HG03095 (cell line): ENCODE results near the gene MCF2L.

ENCODE experiments used
- ATAC-seq: cut with Tn5 transposase; IDR thresholded peaks from one replicate; pipeline ENCODE4 v1.9.1; 2021; ENCODE audit warnings: moderate library complexity; ENCODE audit not compliant: unreplicated experiment

The MCF2L gene

DNA sequence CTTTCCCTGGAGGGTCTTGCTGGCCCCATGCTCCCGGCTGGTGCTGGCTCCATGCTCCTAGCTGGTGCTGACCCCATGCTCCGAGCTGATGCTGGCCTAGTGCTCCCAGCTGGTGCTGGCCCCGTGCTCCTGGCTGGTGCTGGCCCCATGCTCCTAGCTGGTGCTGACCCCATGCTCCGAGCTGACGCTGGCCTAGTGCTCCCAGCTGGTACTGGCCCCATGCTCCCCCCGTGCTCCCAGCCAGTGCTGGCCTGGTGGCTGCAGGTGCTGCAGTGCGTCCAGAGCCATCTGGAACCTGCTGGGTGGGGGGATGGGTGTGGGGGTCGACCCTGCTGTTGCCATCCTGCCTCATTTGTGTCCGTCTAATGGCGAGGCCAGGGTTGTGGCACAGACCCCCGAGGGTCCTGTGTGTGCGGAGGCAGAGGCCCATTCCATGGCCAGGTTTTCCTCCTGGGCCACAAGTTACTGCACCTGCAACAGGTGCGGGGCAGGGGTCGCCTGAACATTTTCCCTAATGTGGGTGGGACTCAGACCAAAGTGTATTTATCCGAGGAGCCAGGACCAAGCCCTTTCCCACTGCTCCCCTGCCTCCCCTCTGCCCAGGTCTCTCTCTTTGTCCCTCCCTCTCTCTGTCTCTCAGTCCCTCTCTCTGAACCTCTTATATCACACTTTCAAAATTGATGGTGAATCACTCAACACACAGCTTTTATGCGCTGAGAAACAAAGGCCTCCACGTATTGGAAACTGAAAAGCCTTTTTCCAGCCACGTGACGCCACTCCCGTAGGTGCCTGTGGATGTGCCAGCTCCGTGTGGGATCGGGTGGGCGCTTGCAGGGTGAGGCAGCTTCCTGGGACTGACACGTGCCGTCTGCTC lies 45.1 kb downstream of the MCF2L start:
- ATAC-seq, result no peak

DNA sequence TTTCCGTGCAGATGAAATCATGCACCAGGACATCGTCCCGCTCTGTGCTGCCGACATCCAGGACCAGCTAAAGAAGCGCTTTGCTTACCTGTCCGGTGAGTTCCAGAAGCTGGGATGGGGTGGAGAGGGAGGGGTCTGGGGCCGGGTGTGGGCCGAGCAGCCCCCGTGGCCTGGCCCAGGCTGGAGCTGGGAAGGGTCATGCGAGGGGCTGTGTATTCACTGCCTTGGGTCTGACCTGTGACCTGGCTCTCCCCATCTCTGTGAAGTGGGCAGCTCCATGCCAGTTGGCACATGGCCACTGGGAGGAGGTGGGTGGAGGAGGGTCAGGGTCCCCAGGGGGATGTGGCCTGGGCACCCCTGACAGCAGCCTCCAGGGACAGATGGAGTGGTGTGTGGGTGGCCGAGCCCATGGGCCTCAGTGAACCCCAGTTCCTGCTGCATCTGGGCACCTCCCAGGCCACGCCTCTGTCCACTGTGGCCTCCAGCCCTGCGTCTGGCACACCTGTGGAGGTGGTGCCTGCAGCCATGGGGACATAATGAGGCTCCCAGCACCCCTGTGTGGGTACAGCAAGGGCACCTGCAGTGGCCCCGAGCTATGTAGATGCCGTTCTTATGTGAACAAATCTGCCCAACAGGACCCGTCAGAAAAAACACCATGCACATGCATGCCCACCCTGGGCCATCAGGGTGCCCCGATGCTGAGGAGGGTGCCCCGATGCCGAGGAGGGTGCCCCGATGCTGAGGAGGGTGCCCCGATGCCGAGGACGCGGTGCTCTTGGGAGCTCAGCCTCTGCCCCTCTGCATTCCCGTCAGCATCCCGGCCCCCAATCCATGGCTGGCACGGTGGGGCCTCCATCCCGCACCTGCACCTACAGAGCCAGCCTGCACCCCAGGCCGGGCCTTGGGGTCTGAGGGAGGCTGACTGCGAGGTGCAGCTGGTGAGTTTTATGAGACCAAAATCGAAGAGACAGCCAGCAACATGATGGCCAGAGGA lies 46.0 kb downstream of the MCF2L start:
- ATAC-seq, result no peak

- ATAC-seq, result no peak
Observed at GRCh38 chr13:113015826-113016525, 47.0 kb downstream of the MCF2L start.

DNA sequence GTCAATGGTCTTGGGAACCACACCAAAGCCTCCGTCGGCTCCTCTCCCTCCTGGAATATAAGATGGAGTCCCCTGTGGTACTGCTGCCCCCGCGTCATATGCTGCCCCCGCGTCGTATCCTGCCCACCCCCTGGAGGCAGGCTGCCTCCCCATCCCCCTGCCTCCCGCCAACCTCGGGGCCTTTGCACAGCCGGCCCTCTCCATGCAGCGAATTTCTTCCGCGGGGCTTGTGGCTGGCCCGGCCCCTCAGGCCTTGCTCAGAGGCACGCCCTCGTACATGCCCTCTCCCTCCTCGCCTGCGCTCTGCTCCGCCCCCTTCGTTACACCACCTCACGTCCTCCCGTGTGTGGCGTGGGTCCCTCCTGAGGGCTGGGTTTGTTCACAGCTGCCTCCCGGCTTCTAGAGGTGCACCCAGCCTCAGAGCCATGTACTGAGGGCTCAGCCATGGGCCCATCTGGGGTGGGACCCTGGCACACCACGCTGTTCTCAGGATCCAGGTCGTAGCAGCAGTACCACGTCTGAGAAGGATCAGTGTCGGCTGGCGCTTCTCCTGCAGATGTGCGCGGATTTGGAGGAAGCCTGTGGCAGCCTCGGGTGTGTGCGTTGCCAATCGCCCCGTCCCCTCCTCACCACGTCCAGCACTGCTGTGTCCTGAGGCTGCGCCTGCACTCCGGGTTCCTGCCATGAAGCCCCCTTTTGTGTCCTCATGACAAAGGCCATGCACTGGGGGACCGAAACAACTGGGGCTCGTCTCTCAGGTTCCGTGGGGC lies 47.7 kb downstream of the MCF2L start:
- ATAC-seq, result no peak

- no peak for ATAC-seq
Observed at GRCh38 chr13:113017506-113018215, 48.6 kb downstream of the MCF2L start.

- no peak for ATAC-seq
Observed at GRCh38 chr13:113018676-113019465, 49.9 kb downstream of the MCF2L start.

DNA sequence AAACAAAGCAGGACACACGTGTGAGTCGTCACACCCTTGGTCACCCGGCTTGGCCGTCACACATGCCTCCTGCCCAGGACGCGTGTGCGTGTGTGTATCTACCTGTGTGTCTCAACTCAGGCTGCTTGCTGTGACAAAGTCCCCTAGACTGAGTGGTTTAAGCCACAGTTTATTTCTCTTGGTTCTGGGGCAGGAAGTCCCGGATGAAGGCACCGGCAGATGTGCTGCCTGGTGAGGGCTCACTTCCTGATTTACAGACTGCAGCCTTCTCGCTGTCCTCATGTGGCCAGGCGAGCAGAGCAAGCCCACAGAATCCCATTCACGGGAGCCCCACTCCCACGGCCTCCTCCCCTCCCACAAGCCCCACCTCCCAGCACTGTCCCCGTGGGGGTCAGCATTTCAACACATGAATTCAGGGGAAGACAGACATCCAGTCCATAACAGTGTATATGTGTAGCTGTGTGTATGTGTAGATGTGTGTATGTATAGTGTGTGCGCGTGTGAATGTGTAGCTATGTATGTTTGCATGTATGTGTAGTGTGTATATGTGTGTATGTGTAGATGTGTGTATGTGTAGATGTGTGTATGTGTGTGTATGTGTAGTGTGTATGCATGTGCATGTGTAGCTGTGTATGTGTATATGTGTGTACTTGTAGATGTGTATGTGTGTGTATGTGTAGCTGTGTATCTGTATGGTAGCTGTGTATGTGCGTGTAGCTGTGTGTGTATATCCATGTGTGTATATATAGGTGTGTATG lies 51.5 kb downstream of the MCF2L start:
- ATAC-seq, result no peak

DNA sequence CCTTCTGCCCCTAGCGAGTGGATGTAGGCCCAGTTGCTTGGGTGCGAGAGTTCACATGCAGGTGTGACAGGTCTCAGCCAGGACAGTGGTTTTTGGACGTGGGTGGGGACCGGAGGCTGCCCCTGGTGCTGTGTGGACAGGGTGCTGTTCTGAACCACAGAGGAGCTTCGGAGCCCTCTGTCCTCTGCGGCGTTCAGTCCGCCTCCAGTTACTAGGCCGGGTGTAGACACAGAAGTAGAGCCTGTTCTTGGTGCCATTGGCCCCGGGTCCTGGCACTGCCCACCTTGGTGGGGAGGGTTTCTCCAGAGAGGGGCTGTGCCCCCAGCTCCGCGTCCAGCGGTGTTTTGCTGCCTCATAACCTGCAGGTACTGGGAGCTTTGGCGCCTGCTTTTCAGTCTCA lies 52.4 kb downstream of the MCF2L start:
- ATAC-seq, result no peak

DNA sequence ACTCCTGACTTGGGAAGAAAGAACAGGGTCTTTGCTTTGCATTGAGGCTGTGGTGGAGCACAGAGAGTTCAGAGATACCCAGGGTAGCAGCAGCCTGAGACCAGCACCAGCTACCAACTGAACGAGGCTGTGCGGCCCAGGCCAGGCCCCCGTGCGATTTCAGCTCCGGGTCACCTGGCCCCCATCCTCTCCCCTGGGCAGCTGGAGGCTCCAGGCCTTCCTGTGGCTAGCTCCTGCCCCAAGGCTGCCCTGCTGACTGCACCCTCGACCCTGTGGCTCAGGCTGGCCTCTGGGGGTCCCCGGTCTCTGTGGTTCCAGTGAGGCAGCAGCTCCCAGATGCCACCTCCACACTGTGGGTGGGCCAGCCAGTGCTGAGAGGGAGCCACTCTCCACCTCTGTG lies 52.8 kb downstream of the MCF2L start:
- no peak for ATAC-seq

DNA sequence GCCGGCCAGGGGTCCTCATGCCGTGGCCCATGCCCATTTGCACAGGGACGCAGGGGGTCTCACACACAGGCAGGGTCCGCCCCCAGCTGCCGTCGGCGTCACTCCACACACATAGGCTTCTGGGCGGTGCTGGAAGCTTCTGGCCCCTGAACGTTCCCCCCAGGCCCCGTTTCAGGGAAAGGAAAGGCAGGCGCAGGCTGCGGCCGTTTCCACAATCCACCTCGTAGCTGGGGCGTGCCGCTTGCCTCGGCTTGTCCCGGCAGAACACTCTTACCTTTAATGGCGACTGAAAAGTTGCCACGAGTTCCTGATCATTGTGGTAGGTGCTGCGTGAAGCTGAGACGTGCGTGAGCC lies 53.4 kb downstream of the MCF2L start:
- ATAC-seq, result no peak

- no peak for ATAC-seq
Observed at GRCh38 chr13:113022745-113023574, 53.9 kb downstream of the MCF2L start.

- no peak for ATAC-seq
Observed at GRCh38 chr13:113023694-113024430, 54.8 kb downstream of the MCF2L start.

DNA sequence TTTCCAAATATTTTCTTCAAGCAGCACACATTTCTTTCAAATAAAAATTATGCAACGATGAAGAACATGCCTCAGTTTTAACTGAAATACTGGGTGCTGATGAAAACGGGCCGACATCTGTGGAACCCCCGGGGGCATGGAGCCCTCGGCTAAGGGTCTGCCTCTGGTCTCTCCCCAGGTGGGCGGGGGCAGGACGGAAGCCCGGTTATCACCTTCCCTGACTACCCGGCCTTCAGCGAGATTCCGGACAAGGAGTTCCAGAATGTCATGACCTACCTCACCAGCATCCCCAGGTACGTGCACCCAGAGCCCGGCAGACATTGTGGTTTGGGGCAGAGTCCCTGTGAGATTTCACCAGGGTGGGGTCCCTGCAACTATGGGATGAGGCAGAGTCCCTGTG lies 55.5 kb downstream of the MCF2L start:
- no peak for ATAC-seq

- no peak for ATAC-seq
Observed at GRCh38 chr13:113026391-113026910, 57.4 kb downstream of the MCF2L start.

DNA sequence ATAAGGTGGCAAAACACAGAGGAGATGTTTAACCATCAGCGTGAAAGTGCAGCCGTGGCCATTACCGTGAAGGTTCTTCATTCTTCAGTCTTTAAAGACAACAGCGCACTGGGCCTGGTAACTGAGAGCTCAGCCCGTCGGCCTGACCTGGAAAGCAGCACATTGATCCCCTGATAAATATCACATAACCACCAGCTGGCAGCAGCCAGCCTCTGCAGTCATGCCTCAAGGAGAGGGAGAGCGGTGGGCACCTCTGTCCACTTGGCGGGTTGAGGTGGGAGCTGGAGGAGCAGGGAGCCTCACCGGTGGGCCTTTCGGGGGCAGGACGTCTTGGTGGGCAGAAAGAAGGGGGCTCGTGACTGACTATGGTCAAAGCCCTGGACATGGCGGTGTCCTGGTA lies 58.1 kb downstream of the MCF2L start:
- ATAC-seq, result no peak

DNA sequence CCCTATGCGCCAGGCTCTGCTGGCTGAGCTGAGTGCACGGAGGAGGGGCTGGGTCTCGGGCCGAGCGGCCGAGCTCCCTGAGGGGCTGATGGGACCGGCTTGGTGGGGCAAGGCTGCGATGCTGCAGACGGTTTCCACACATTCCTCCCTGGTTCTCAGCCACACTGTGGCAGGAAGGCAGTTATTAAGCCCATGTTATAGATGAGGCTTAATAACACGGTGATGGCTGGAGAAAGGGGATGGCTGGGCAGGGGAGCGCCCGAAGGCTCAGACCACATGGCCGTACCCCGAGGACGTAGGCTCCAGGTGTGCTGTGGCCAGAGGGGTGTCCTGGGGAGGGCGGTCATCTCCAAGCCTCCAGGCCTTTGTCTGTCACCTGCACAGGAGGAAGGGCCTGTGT lies 58.6 kb downstream of the MCF2L start:
- ATAC-seq, result no peak
